Measurements from ENCODE around the gene KCNJ16. TPM values are rescaled to one million over a fixed set of nuclear protein-coding genes. Genes with fewer than 3 reads are reported as not detected.

KCNJ16 gene
- polyA plus RNA-seq, 1 donor, result 0.31 TPM

- no peak for DNase-seq
These were observed 24.3 kb downstream of the KCNJ16 start for GRCh38 chr17:70099294-70099693.

- no peak for DNase-seq
These were observed 24.9 kb downstream of the KCNJ16 start for GRCh38 chr17:70099884-70100283.

- no peak for DNase-seq
These were observed 26.0 kb downstream of the KCNJ16 start for GRCh38 chr17:70100983-70101382.

GRCh38 chr17:70102531-70102930 lies 27.5 kb downstream of the KCNJ16 start:
- no peak for DNase-seq

- DNase-seq, result no peak
These were observed 29.9 kb downstream of the KCNJ16 start for GRCh38 chr17:70104791-70105523.

GRCh38 chr17:70105641-70106040 lies 30.6 kb downstream of the KCNJ16 start:
- no peak for DNase-seq

- no peak for DNase-seq
These were observed 31.5 kb downstream of the KCNJ16 start for GRCh38 chr17:70106551-70106950.

GRCh38 chr17:70107441-70107840 lies 32.4 kb downstream of the KCNJ16 start:
- DNase-seq, result no peak

GRCh38 chr17:70107904-70108565 lies 33.0 kb downstream of the KCNJ16 start:
- no peak for DNase-seq

GRCh38 chr17:70109497-70109896 lies 34.5 kb downstream of the KCNJ16 start:
- no peak for DNase-seq

GRCh38 chr17:70110443-70110880 lies 35.4 kb downstream of the KCNJ16 start:
- DNase-seq, result no peak

GRCh38 chr17:70111201-70111600 lies 36.2 kb downstream of the KCNJ16 start:
- no peak for DNase-seq

- no peak for DNase-seq
These were observed 39.4 kb downstream of the KCNJ16 start for GRCh38 chr17:70114405-70114804.

GRCh38 chr17:70115126-70115525 lies 40.1 kb downstream of the KCNJ16 start:
- no peak for DNase-seq

GRCh38 chr17:70116919-70117318 lies 41.9 kb downstream of the KCNJ16 start:
- no peak for DNase-seq

- DNase-seq, result no peak
These were observed 44.5 kb downstream of the KCNJ16 start for GRCh38 chr17:70119545-70119944.

GRCh38 chr17:70119983-70120382 lies 45.0 kb downstream of the KCNJ16 start:
- DNase-seq, result no peak

- no peak for DNase-seq
These were observed 45.4 kb downstream of the KCNJ16 start for GRCh38 chr17:70120425-70120824.

GRCh38 chr17:70121126-70121525 lies 46.1 kb downstream of the KCNJ16 start:
- DNase-seq, result no peak

- no peak for DNase-seq
These were observed 48.2 kb downstream of the KCNJ16 start for GRCh38 chr17:70123193-70123592.

- no peak for DNase-seq
These were observed 49.7 kb downstream of the KCNJ16 start for GRCh38 chr17:70124723-70125122.

GRCh38 chr17:70127221-70127873 lies 52.3 kb downstream of the KCNJ16 start:
- no peak for DNase-seq

- DNase-seq, result no peak
These were observed 53.8 kb downstream of the KCNJ16 start for GRCh38 chr17:70128727-70129238.
